ENCODE measurements around the gene ARRDC1. TPM values are rescaled to one million over a fixed set of nuclear protein-coding genes. Genes with fewer than 3 reads are reported as not detected.

The ARRDC1 gene
- total and polyA plus RNA-seq, 12 donors, result 14.1 to 194 (median 35.7) TPM

DNA sequence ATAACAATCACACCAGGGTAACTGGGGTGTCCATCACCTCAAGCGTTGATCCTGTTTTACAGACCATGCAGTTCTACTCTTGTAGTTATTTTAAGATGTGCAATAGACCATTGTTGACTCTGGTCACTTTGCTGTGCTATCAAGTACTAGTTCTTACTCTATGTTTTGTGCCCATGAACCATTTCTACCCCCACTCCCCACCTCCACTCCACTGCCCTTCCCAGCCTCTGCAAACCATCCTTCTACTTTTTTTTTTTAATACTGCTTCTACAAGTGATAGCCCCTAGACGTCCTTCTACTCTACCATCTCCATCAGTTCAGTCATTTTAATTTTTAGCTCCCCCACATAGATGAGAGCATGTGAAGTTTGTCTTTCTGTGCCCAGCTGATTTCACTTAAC is 52.1 kb downstream of the ARRDC1 start:
- intact Hi-C loops (cut with DNase I), result no loop called here
- no peaks in the 10 kb centered on the region for H3K36me3 ChIP-seq (replicated peaks in 1 of 2)
- H3K4me1 ChIP-seq (replicated peaks in 1 of 2), result peaks cover 0 to 12% of the 10 kb centered on the region in 2 donors
- TF ChIP-seq, protein P1, sequence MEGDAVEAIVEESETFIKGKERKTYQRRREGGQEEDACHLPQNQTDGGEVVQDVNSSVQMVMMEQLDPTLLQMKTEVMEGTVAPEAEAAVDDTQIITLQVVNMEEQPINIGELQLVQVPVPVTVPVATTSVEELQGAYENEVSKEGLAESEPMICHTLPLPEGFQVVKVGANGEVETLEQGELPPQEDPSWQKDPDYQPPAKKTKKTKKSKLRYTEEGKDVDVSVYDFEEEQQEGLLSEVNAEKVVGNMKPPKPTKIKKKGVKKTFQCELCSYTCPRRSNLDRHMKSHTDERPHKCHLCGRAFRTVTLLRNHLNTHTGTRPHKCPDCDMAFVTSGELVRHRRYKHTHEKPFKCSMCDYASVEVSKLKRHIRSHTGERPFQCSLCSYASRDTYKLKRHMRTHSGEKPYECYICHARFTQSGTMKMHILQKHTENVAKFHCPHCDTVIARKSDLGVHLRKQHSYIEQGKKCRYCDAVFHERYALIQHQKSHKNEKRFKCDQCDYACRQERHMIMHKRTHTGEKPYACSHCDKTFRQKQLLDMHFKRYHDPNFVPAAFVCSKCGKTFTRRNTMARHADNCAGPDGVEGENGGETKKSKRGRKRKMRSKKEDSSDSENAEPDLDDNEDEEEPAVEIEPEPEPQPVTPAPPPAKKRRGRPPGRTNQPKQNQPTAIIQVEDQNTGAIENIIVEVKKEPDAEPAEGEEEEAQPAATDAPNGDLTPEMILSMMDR (IDR thresholded peaks at IDR 0.05), result no peak
- no peak for TF ChIP-seq POLR2A (IDR thresholded peaks at IDR 0.05)
- H3K27me3 ChIP-seq, result no peaks in the 10 kb centered on the region
- no peaks in the 10 kb centered on the region for H3K9me3 ChIP-seq (replicated peaks in 1 of 3)
- WGBS, 4 donors, result 84 to 92% (median 88%) methylated on average over 2 of the region's 2 CpGs
- H3K27ac ChIP-seq, result no peak overlapping the region
- no peak for DNase-seq
- H3K4me3 ChIP-seq, result no peak overlapping the region

DNA sequence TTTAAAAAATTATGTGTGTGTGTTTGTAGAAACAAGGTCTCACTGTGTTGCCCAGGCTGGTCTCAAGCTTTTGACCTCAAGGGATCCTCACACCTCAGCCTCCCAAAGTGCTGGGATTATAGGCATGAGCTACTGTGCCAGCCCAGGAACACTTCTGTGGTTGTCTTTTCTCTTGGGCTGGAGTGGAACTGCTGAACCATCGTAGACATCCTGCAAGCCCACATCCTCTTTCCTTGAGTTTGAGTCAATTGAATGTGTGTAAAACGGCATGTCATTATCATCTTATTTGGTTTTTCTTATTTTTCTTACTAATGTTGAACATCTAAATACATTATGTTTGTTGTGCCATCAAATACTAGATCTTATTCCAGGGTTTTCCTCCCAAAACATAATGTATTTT is 53.3 kb downstream of the ARRDC1 start:
- intact Hi-C loops (cut with DNase I), result no loop called here
- Histone ChIP-seq H3K27me3 (no peaks in the 10 kb centered on the region), H3K4me3 (no peak overlapping the region), H3K36me3 (replicated peaks in 1 of 2) (no peaks in the 10 kb centered on the region), H3K4me1 (replicated peaks in 1 of 2) (peaks cover 0 to 12% of the 10 kb centered on the region in 2 donors), H3K27ac (no peak overlapping the region), H3K9me3 (replicated peaks in 1 of 3) (no peaks in the 10 kb centered on the region)
- TF ChIP-seq, protein P1 (IDR thresholded peaks at IDR 0.05), result no peak
- TF ChIP-seq POLR2A (IDR thresholded peaks at IDR 0.05), result no peak
- DNase-seq, result no peak
- 77 to 85% (median 81%) methylated on average over 2 of the region's 2 CpGs for WGBS, 4 donors

DNA sequence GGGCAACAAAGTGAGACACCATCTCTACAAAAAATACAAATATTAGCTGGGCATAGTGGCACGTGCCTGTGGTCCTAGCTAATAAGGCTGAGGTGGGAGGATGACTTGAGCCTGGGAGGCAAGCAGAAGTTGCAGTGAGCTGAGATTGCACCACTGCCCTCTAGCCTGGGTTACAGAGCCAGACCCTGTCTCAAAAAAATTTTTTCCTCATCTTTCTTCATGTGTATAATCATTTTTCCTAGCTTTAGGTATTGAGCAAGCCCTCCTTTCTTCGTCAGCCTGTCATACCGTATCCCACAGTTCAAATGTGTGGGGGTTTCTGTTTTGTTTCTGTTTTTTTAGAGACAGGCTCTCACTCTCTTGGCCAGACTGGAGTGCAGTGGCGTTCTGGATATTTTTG is 54.7 kb downstream of the ARRDC1 start:
- peaks cover 0 to 21% of the 10 kb centered on the region in 2 donors for H3K4me1 ChIP-seq (replicated peaks in 1 of 2)
- H3K36me3 ChIP-seq (replicated peaks in 1 of 2), result no peaks in the 10 kb centered on the region
- H3K9me3 ChIP-seq (replicated peaks in 1 of 3), result no peaks in the 10 kb centered on the region
- H3K4me3 ChIP-seq, result no peak overlapping the region
- H3K27me3 ChIP-seq, result no peaks in the 10 kb centered on the region
- 53 to 60% (median 56%) methylated on average over 4 of the region's 4 CpGs for WGBS, 4 donors
- no peak for DNase-seq
- peak overlapping the region in 1 of 5 donors; percentile 7 for H3K27ac ChIP-seq
- intact Hi-C loops (cut with DNase I), result no loop called here
- TF ChIP-seq, protein P1 (IDR thresholded peaks at IDR 0.05), result no peak
- TF ChIP-seq POLR2A (IDR thresholded peaks at IDR 0.05), result no peak

DNA sequence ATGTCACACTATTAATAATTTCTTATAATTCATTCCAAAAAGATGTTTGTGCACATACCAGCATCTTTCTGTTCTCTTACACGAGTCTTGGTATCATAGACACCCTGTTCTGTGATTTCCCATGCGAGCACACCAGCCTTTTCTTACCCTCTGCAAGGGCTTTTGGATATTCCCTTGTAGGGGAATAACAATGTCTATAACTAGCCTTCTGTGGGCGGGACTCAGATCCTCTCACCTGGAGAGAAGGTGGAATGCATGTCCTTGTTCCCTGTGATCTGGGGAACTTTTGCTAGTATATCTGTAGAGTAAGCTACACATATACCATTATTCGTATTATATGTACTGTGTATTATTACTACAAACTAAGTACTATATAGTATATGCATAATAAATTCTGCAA is 58.1 kb downstream of the ARRDC1 start:
- no peaks in the 10 kb centered on the region for H3K36me3 ChIP-seq (replicated peaks in 1 of 2)
- H3K4me1 ChIP-seq (replicated peaks in 1 of 2), result peaks cover 15 to 42% of the 10 kb centered on the region in 2 donors
- no peak overlapping the region for H3K4me3 ChIP-seq
- no peak for TF ChIP-seq POLR2A (IDR thresholded peaks at IDR 0.05)
- TF ChIP-seq, protein P1 (IDR thresholded peaks at IDR 0.05), result no peak
- H3K27me3 ChIP-seq, result no peaks in the 10 kb centered on the region
- DNase-seq, result peak in 1 of 7 donors; percentile 5
- intact Hi-C loops (cut with DNase I), result no loop called here
- 92 to 94% (median 93%) methylated on average over 4 of the region's 4 CpGs for WGBS, 4 donors
- no peaks in the 10 kb centered on the region for H3K9me3 ChIP-seq (replicated peaks in 1 of 3)
- no peak overlapping the region for H3K27ac ChIP-seq
